NCI-H187 (cell line): ENCODE data around the gene EZR.
"Not testable (repeated sequence)": the region's sequence is repeated elsewhere in the genome, so short reads cannot be mapped to it uniquely, and the experiment has no call there.

ENCODE experiments used
- DNase-seq, 2 experiments: peaks; one replicate each; lab custom pipeline; 2025; lab: John Stamatoyannopoulos, UW

EZR gene

GRCh38 chr6:158841358-158841757 lies 22.2 kb upstream of the EZR start:
- DNase-seq, result no peak

- DNase-seq, result no peak
Observed at GRCh38 chr6:158840465-158840864, 21.3 kb upstream of the EZR start.

DNA sequence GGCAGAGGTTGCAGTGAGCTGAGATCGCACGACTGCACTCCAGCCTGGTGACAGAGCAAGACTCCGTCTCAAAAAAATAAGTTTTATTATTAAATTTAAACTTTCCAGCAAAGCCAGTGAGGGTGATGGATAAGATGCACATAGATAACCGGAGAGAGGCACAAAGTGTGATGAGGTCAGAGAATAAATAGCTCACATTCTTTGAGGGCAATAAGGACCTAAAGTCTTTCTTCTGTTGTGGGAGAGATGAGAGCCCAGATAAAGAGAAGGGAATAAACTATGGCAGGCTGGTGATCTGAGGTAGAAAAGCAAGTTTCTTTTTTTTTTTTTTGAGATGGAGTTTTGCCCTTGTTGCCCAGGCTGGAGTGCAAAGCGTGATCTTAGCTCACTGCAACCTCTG lies 20.6 kb upstream of the EZR start:
- DNase-seq, result no peak

DNA sequence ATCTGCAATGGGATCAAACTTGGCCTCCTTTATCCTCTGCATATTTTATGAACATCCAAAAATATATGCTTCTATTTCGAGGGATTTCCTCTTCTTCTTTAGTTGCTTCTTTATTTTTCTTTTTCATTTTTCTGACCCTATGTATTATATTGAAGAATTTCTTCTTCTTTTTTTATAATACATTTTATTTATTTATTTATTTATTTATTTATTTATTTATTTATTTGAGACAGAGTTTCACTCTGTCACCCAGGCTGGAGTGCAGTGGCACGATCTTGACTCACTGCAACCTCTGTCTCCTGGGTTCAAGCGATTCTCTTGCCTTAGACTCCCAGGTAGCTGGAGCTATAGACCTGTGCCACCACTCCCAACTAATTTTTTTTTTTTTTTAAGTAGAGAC lies 19.6 kb upstream of the EZR start:
- not testable (repeated sequence) for DNase-seq

- no peak for DNase-seq
Observed at GRCh38 chr6:158837684-158838625, 18.8 kb upstream of the EZR start.

DNA sequence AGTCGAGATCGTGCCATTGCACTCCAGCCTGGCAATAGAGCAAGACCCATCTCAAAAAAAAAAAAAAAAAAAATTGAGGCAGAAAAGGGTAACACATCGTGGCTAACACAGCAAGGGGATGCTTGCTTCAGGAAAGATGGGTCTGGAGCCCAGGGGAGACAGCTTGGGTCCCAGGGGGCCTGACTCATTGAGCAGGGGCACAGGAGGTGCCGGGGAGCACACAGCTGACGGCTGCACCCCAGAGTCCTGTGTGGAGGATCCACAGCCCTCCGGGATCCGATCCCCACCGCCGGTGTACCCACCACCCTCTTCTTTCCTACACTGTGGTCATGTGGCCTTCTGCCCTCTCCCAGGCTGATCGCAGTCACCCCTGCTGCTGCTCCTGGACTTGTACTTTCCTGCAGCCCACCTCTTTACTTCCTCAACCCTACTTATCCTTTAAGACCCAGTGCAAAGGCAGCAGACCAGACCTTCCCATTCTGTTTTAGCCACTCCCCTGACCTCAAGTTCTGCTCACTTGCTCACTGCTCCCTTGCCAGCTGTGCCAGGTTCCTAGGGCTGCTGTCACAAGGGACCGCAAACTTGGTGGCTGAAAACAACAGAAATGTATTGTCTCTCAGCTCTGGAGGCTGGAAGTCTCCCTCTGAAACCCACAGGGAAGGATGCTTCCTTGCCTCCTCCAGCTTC lies 17.6 kb upstream of the EZR start:
- no peak for DNase-seq

GRCh38 chr6:158835616-158836221 lies 16.6 kb upstream of the EZR start:
- DNase-seq, result no peak

- no peak for DNase-seq
Observed at GRCh38 chr6:158834675-158835385, 15.7 kb upstream of the EZR start.

DNA sequence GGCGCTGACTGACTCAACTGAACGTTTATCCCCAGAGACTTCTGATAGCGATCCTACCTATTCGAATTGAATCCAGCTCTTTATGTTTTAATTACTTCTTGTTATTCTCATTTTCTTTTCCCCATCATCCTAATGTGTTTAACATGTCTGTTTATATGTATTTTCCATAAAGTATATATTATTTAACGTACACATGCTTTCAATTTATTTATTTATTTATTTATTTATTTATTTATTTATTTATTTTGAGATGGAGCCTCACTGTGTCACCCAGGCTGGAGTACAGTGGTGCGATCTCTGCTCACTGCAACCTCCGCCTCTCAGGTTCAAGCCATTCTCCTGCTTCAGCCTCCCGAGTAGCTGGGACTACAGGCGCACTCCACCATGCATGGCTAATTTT lies 13.6 kb upstream of the EZR start:
- DNase-seq, result not testable (repeated sequence)

DNA sequence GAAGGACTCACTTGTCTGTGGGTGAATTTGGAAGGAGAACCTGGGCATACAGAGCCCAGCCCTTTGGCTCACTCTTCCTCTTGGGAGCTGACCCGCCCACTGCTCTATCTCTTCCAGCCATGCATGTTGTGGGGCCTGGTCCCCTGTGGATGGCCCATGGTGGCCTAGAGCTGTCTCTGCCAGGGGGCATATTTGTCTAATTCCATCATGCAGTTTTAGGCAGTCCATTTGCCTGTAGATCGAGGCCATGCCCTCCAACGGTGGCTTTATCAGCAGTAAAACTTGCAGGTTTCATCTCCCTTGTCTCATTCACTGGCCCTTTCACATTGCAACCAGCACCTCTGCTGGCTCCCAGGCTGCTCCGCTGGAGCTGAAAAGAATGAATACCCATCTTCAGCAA lies 12.9 kb upstream of the EZR start:
- DNase-seq, result no peak

- DNase-seq, result no peak
Observed at GRCh38 chr6:158831571-158831970, 12.4 kb upstream of the EZR start.

DNA sequence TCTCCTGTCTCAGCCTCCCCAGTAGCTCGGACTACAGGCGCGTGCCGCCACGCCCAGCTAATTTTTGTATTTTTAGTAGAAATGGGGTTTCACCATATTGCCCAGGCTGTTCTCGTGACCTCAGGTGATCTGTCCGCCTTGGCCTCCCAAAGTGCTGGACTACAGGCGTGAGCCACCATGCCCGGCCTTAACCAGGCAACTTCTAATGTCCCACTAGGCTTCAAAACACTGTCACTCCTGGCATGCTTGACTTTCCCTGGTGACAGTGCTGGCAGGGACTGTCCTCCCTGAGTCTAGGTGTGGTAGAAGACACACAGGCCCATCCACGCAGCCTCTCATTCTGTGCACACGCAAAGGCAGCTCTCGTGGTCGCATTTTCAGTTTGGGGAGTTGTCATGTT lies 11.6 kb upstream of the EZR start:
- no peak for DNase-seq

- DNase-seq, result no peak
Observed at GRCh38 chr6:158828807-158829206, 9.6 kb upstream of the EZR start.

- DNase-seq, result no peak
Observed at GRCh38 chr6:158826819-158827501, 7.8 kb upstream of the EZR start.

DNA sequence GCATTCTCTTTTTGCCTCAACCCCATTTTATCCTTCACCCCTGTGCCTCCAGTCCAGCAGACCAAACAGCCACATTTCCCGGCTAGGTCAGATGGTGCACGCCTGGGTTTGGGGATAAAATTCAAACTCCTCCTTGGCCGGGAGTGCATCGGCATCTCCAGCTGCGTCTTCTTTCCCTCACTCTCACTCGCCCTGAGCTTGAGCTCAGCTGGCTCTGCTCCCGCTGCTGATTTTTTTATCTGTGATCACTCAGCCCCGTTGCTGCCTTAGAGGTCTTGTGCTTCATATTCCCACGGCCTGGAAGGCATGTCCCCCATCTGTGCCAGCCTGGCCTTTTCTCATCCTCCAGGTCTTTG lies 6.8 kb upstream of the EZR start:
- no peak for DNase-seq

DNA sequence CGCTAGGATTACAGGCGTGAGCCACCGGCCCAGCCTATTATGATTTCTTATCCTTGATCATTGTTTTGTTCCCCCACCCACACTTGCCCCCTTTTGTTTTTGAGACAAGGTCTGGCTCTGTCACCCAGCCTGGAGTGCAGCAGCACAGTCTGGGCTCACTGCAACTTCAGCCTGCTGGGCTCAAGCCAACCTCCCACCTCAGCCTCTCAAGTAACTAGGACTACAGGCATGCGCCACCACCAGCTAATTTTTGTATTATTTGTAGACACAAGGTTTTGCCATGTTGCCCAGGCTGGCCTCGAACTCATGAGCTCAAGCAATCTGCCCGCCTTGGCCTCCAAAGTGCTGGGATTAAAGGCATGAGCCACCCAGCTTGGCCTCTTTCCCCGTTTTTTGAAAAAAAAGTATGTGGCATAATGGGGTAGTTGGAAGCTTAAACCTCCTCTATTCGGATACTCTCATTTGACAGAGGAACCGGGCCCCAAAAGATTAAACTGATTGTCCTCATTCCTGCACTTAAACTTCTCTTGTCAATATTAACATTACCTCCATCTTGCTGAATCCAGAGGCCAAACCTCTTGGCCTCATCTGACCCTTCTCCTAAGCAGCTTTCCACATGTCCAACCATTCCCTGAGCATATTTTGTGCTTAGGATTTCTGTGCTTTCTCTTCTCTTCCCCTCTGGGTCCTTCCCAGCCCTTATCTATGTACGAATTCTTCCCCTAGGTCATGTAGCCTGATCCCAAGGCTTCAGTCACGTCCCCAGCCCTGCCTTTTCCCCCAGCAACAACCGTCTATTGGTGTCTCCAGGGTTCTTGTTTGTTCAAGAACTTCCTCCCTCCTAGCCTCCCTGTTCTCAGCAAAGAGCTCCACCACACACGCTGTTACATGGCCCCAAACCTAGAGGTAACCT lies 6.1 kb upstream of the EZR start:
- no peak for DNase-seq

DNA sequence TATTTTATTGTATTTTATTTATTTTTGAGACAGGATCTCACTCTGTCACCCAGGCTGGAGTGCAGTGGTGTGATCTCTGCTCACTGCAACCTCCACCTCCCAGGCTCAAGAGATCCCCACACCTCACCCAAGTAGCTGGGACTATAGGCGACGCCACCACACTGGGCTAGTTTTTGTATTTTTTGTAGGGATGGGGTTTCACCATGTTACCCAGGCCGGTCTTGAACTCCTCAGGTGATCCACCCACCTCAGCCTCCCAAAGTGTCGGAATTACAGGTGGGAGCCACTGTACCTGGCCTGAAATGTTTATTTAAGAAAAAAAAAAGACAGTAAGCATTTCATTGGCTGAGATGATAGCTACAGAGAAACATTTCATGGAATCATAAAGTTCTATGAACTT lies 4.4 kb upstream of the EZR start:
- DNase-seq, result not testable (repeated sequence)

DNA sequence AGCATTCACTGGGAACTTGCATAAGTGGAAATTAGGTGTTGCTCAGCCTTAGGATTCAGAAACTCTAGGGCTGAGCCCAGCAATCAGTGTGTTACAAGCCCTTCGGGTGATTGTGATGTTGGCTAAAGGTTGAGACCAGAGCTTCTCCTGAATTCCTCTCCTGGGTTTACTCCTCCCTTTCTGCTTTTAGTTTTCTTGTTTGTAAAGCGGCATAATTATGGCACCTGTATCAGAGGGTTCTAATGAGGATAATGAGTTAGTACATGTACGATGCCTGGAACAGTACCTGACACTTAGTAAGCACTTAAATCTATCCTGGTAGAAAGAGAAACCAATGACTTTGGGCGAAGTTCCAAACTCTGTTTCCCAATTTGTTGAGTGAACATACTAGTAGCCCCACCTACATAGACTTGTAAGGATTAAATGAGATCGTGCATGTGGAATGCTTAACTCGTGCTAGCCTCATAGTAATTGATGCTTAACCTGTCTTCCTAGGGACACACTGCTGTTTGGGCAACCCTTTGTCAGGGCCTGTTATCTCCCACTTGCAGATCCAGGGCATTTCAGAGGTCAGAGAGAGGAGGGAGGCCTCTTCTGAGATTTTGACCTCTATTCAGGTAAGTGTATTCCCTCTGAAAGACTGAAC lies 932 bp upstream of the EZR start:
- no peak for DNase-seq

DNA sequence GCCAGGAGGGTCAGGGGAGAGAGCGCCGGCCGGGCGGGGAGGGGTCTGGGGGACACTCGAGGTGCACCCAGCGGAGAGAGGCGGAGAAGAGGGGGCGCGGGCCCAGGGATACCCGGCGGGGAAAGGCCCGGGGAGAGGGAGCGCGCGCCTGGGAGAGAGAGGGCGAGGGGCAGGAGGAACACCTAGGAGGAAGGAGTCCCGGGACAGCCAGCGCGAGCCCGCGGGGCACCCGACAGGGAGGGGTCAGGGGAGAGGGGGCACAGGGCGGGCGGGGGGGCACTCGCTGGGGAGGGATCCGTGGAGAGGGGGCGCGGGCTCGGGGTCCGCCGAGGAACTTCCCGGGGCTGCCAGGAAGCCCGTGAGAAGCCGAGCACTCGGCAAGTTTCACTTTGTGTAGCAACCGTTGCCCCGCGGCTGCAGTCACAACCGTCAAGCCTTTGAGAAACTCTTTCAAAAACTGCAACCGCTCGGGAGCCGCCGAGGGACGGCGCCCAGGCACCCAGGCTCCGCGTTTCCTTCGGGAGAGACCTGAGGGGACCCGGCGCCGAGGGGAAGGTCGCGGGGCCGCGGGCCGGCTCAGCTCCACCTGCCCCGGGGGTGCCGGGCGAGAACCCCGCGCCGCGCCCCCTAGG lies 471 bp downstream of the EZR start:
- no peak for DNase-seq
